OCI-LY3 (cell line): ENCODE results near the gene CRADD.

ENCODE experiments used
- EZH2phosphoT487 ChIP-seq: fragments of 200-600 bp; shearing (Covaris generic); IDR thresholded peaks from 2 replicates; pipeline ENCODE4 v1.6.1; 2018; ENCODE audit warnings: antibody characterized with exemption, mixed run types, low read depth
- TF ChIP-seq, protein P1 (sequence below): fragments of 200-600, 300-600 bp; sonication (generic); IDR thresholded peaks from 2 replicates; pipeline ENCODE4 v1.5.1; 2014; ENCODE audit warnings: antibody characterized with exemption, low read length, low read depth

DNA sequence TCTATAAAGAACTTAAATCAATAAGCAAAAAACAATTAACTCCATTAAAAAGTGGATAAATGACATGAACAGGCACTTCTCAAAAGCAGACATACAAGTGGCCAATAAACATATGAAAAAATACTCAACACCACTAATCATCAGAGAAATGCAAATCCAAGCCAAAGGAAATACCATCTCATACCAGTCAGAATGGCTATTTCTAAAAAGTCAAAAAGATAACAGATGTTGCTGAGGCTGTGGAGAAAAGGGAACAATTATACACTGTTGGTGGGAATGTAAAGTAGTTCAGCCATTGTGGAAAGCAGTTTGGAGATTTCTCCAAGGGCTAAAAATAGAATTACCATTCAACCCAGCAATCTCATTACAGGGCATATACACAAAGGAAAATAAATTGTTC is 236.7 kb downstream of the CRADD start:
- TF ChIP-seq, protein P1, sequence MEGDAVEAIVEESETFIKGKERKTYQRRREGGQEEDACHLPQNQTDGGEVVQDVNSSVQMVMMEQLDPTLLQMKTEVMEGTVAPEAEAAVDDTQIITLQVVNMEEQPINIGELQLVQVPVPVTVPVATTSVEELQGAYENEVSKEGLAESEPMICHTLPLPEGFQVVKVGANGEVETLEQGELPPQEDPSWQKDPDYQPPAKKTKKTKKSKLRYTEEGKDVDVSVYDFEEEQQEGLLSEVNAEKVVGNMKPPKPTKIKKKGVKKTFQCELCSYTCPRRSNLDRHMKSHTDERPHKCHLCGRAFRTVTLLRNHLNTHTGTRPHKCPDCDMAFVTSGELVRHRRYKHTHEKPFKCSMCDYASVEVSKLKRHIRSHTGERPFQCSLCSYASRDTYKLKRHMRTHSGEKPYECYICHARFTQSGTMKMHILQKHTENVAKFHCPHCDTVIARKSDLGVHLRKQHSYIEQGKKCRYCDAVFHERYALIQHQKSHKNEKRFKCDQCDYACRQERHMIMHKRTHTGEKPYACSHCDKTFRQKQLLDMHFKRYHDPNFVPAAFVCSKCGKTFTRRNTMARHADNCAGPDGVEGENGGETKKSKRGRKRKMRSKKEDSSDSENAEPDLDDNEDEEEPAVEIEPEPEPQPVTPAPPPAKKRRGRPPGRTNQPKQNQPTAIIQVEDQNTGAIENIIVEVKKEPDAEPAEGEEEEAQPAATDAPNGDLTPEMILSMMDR = no peak
- no peak for TF ChIP-seq EZH2phosphoT487
